H9 (cell line): ENCODE results near the gene SYCP2L. TPM values are rescaled to one million over a fixed set of nuclear protein-coding genes. Genes with fewer than 3 reads are reported as not detected.

Source experiments
- DNase-seq: peaks from one replicate; pipeline ENCODE4 v3.0.0-alpha.2; 2017
- H2AFZ ChIP-seq: one replicate; pipeline ENCODE4 v1.6.1; 2013; ENCODE audit warnings: mild to moderate bottlenecking, low read length, control low read depth, moderate library complexity
- H2AK5ac ChIP-seq: 2 replicates; pipeline ENCODE4 v1.6.1; 2013; ENCODE audit warnings: low read length, control low read depth, mixed read lengths; ENCODE audit not compliant: insufficient read length
- H2BK120ac ChIP-seq: one replicate; pipeline ENCODE4 v1.6.1; 2013; ENCODE audit warnings: low read depth, mild to moderate bottlenecking, low read length, control low read depth, inconsistent platforms; ENCODE audit not compliant: poor library complexity, severe bottlenecking
- H2BK12ac ChIP-seq: 2 replicates; pipeline ENCODE4 v1.6.1; 2013; ENCODE audit warnings: low read length, control low read depth, mixed read lengths, low read depth; ENCODE audit not compliant: insufficient read length
- H2BK15ac ChIP-seq: 2 replicates; pipeline ENCODE4 v1.6.1; 2013; ENCODE audit warnings: low read depth, low read length, control low read depth
- H2BK20ac ChIP-seq: one replicate; pipeline ENCODE4 v1.6.1; 2013; ENCODE audit warnings: low read depth, mild to moderate bottlenecking, low read length, control low read depth, inconsistent platforms; ENCODE audit not compliant: poor library complexity, severe bottlenecking
- H2BK5ac ChIP-seq: 2 replicates; pipeline ENCODE4 v1.6.1; 2013; ENCODE audit warnings: low read length, control low read depth, mixed read lengths; ENCODE audit not compliant: insufficient read length
- H3K14ac ChIP-seq: 2 replicates; pipeline ENCODE4 v1.6.1; 2013; ENCODE audit warnings: low read length, control low read depth; ENCODE audit not compliant: insufficient read depth
- H3K18ac ChIP-seq: 2 replicates; pipeline ENCODE4 v1.6.1; 2013; ENCODE audit warnings: low read depth, mild to moderate bottlenecking, mixed read lengths, low read length, control low read depth; ENCODE audit not compliant: insufficient read length
- H3K23ac ChIP-seq: 2 replicates; pipeline ENCODE4 v1.6.1; 2013; ENCODE audit warnings: low read length, control low read depth, mixed read lengths, low read depth; ENCODE audit not compliant: insufficient read length
- H3K23me2 ChIP-seq: 2 replicates; pipeline ENCODE4 v1.6.1; 2013; ENCODE audit warnings: low read depth, mild to moderate bottlenecking, mixed read lengths, low read length, control low read depth; ENCODE audit not compliant: insufficient read length, poor library complexity, severe bottlenecking
- H3K27ac ChIP-seq: 2 replicates; pipeline ENCODE4 v1.5.1; 2013; ENCODE audit warnings: low read length, control low read depth, mixed read lengths, low read depth; ENCODE audit not compliant: insufficient read length
- H3K27me3 ChIP-seq: 2 replicates; pipeline ENCODE4 v1.6.1; 2013; ENCODE audit warnings: low read length, control low read depth, inconsistent platforms; ENCODE audit not compliant: insufficient read depth
- H3K4ac ChIP-seq: 2 replicates; pipeline ENCODE4 v1.6.1; 2013; ENCODE audit warnings: low read depth, mild to moderate bottlenecking, control low read depth, inconsistent platforms, low read length, moderate library complexity
- H3K4me1 ChIP-seq: 2 replicates; pipeline ENCODE4 v1.6.1; 2013; ENCODE audit warnings: low read length, control low read depth, inconsistent platforms; ENCODE audit not compliant: insufficient read depth
- H3K4me2 ChIP-seq: 2 replicates; pipeline ENCODE4 v1.6.1; 2013; ENCODE audit warnings: low read length, control low read depth, mixed read lengths; ENCODE audit not compliant: insufficient read length, insufficient read depth
- H3K56ac ChIP-seq: 2 replicates; pipeline ENCODE4 v1.6.1; 2013; ENCODE audit warnings: low read depth, mild to moderate bottlenecking, mixed read lengths, low read length, control low read depth; ENCODE audit not compliant: insufficient read length
- H3K79me1 ChIP-seq: 2 replicates; pipeline ENCODE4 v1.6.1; 2013; ENCODE audit warnings: low read depth, mild to moderate bottlenecking, moderate library complexity, low read length, control low read depth, inconsistent platforms; ENCODE audit not compliant: insufficient read depth, poor library complexity, severe bottlenecking
- H3K79me2 ChIP-seq: 2 replicates; pipeline ENCODE4 v1.6.1; 2013; ENCODE audit warnings: low read length, control low read depth, inconsistent platforms; ENCODE audit not compliant: insufficient read depth
- H3K9ac ChIP-seq: 2 replicates; pipeline ENCODE4 v1.6.1; 2013; ENCODE audit warnings: low read length, control low read depth, mixed read lengths; ENCODE audit not compliant: insufficient read length; ENCODE audit errors: extremely low read depth
- H3K9me3 ChIP-seq: one replicate; pipeline ENCODE4 v1.6.1; 2013; ENCODE audit warnings: low read depth, low read length, inconsistent platforms; ENCODE audit not compliant: control insufficient read depth
- H3T11ph ChIP-seq: one replicate; pipeline ENCODE4 v1.6.1; 2013; ENCODE audit warnings: mild to moderate bottlenecking, low read length, control low read depth, inconsistent platforms
- H4K20me1 ChIP-seq: one replicate; pipeline ENCODE4 v1.6.1; 2013; ENCODE audit not compliant: control insufficient read depth, insufficient read length, insufficient read depth
- H4K5ac ChIP-seq: 2 replicates; pipeline ENCODE4 v1.6.1; 2013; ENCODE audit warnings: low read depth, mild to moderate bottlenecking, mixed read lengths, low read length, control low read depth; ENCODE audit not compliant: insufficient read length
- H4K8ac ChIP-seq: replicated peaks from 2 replicates; pipeline ENCODE4 v1.6.1; 2013; ENCODE audit warnings: low read length, control low read depth, mixed read lengths, low read depth; ENCODE audit not compliant: insufficient read length
- H4K91ac ChIP-seq: 2 replicates; pipeline ENCODE4 v1.6.1; 2013; ENCODE audit warnings: low read depth, mild to moderate bottlenecking, moderate library complexity, mixed read lengths, low read length, control low read depth; ENCODE audit not compliant: insufficient read length
- H3K27ac Mint-ChIP-seq, 3 experiments: 2 replicates in 2 of 3; 3 replicates in 1 of 3; pipeline ENCODE4 v1.8.0; 2020 to 2021; ENCODE audit warnings: mixed read lengths in 3 of 3, mild to moderate bottlenecking in 1 of 3, moderate library complexity in 1 of 3
- H3K27me3 Mint-ChIP-seq: 2 replicates; pipeline ENCODE4 v1.8.0; 2021; ENCODE audit warnings: low read depth, mild to moderate bottlenecking, moderate library complexity, mixed read lengths
- H3K36me3 Mint-ChIP-seq, 3 experiments: 2 replicates in 2 of 3; 3 replicates in 1 of 3; pipeline ENCODE4 v1.8.0; 2020 to 2021; ENCODE audit warnings: low read depth in 3 of 3, mixed read lengths in 3 of 3; ENCODE audit not compliant: insufficient read depth in 1 of 3
- H3K4me1 Mint-ChIP-seq, 2 experiments: 2 replicates each; pipeline ENCODE4 v1.8.0; 2020; ENCODE audit warnings: mixed read lengths in 2 of 2
- H3K4me3 Mint-ChIP-seq, 2 experiments: 2 replicates in 1 of 2; 3 replicates in 1 of 2; pipeline ENCODE4 v1.8.0; 2020 to 2021; ENCODE audit warnings: mild to moderate bottlenecking in 2 of 2, mixed read lengths in 2 of 2, moderate library complexity in 1 of 2
- H3K9me3 Mint-ChIP-seq, 2 experiments: 2 replicates in 1 of 2; 3 replicates in 1 of 2; pipeline ENCODE4 v1.8.0; 2020; ENCODE audit warnings: mild to moderate bottlenecking in 2 of 2, mixed read lengths in 2 of 2, moderate library complexity in 1 of 2
- WGBS: extraction: QIAGEN DNeasy Blood & Tissue Kit; methylation state at CpG from one replicate; pipeline ENCODE4 v1.1.7; 2013; ENCODE audit warnings: missing lambda C conversion rate, low lambda C conversion rate, mixed read lengths; ENCODE audit not compliant: insufficient read length; ENCODE audit errors: extremely low coverage; 5-methylcytosine and 5-hydroxymethylcytosine counted together
- total RNA-seq: library from RNA; stranded (reverse); gene quantifications from 2 replicates; pipeline ENCODE4 v1.2.1, GENCODE V29; 2021
- TF ChIP-seq, protein P1 (sequence below): fragments of 200-600 bp; sonication (generic); conservative IDR thresholded peaks from 3 replicates; pipeline ENCODE4 v1.8.0; 2021; ENCODE audit warnings: antibody characterized with exemption, mild to moderate bottlenecking

SYCP2L gene
- total RNA-seq, 1 experiment from 2014 or later: 3.5 TPM

DNA sequence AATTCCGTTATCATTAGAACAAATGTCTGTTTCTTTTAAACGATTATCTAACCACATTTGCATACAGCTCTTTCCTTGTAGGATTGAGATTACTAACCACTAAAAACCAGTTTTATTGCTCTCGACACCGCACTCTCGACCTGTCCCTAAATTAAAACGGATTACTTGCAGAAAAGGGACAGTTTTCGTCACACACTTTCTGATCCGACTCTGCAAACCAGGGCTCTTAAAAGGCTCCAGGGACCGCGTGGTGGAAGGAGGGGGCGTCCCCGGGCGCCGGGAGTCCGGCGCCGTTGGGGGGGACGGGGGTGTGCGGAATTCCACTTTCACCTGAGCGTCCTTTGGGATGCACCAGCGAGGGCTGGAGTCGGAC lies 49.2 kb upstream of the SYCP2L start:
- H4K20me1 ChIP-seq: no peaks in the 10 kb centered on the region
- peak overlapping the region; percentile 84; the same call in 1 of the 2 replicates for H3K14ac ChIP-seq
- no peaks in the 10 kb centered on the region for H3K9me3 ChIP-seq
- no peak for DNase-seq
- peak overlapping the region; percentile 41 for H2AFZ ChIP-seq
- H2BK120ac ChIP-seq: no peak overlapping the region
- H3K27me3 ChIP-seq: no peaks in the 10 kb centered on the region
- H3K4me1 ChIP-seq: no peaks in the 10 kb centered on the region
- H2BK15ac ChIP-seq: no peak overlapping the region
- H3K23ac ChIP-seq: no peak overlapping the region
- H2BK20ac ChIP-seq: no peak overlapping the region
- Mint-ChIP-seq H3K27ac (no peak overlapping the region), H3K9me3 (peaks cover 4 to 6% of the 10 kb centered on the region in 2 experiments; a peak in 3 of 5 replicates), H3K27me3 (peaks cover 46% of the 10 kb centered on the region), H3K4me3 (peak overlapping the region; percentile 77 to 85), H3K36me3 (peaks cover 0 to 10% (median 7%) of the 10 kb centered on the region in 3 experiments; a peak in 4 of 7 replicates), H3K4me1 (peaks cover 14 to 16% of the 10 kb centered on the region in 2 experiments)
- H3K18ac ChIP-seq: peak overlapping the region; percentile 81
- no peak overlapping the region for H3K56ac ChIP-seq
- no peak overlapping the region for H3K27ac ChIP-seq
- H3K79me2 ChIP-seq: no peaks in the 10 kb centered on the region; the same call in 1 of the 2 replicates
- no peak overlapping the region for H2BK12ac ChIP-seq
- H4K91ac ChIP-seq: no peak overlapping the region
- H3K4ac ChIP-seq: no peak overlapping the region
- no peak overlapping the region for H2BK5ac ChIP-seq
- TF ChIP-seq, protein P1, sequence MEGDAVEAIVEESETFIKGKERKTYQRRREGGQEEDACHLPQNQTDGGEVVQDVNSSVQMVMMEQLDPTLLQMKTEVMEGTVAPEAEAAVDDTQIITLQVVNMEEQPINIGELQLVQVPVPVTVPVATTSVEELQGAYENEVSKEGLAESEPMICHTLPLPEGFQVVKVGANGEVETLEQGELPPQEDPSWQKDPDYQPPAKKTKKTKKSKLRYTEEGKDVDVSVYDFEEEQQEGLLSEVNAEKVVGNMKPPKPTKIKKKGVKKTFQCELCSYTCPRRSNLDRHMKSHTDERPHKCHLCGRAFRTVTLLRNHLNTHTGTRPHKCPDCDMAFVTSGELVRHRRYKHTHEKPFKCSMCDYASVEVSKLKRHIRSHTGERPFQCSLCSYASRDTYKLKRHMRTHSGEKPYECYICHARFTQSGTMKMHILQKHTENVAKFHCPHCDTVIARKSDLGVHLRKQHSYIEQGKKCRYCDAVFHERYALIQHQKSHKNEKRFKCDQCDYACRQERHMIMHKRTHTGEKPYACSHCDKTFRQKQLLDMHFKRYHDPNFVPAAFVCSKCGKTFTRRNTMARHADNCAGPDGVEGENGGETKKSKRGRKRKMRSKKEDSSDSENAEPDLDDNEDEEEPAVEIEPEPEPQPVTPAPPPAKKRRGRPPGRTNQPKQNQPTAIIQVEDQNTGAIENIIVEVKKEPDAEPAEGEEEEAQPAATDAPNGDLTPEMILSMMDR: no peak
- no peak overlapping the region for H2AK5ac ChIP-seq
- H4K8ac ChIP-seq: no peak overlapping the region
- no CpG with 5 or more reads among the region's 22 CpGs for WGBS
- H3K4me2 ChIP-seq: peak overlapping the region; percentile 86
- no peaks in the 10 kb centered on the region for H3K79me1 ChIP-seq
- H3K23me2 ChIP-seq: peaks cover 13% of the 10 kb centered on the region
- H3T11ph ChIP-seq: no peak overlapping the region
- H4K5ac ChIP-seq: no peak overlapping the region
- peak overlapping the region; percentile 52 for H3K9ac ChIP-seq
